Thoracic aorta (tissue), 2 donors: Measurements from ENCODE around the gene SENP1. TPM values are rescaled to one million over a fixed set of nuclear protein-coding genes. Genes with fewer than 3 reads are reported as not detected.

Source experiments
- ATAC-seq: fragments of 150-250 bp; one replicate; pipeline ENCODE4 v1.8.0; 2017; ENCODE audit warnings: low read depth; ENCODE audit not compliant: insufficient number of reproducible peaks, low FRiP score
- DNase-seq: peaks from one replicate; pipeline ENCODE4 v3.0.0-alpha.2; 2020; ENCODE audit warnings: low spot score
- H3K27ac ChIP-seq, 2 donors: fragments of 200-600 bp; sonication (generic); 1 replicate in 1 of 2; 2 replicates in 1 of 2; pipeline ENCODE4 v1.5.1; 2016; ENCODE audit warnings: mild to moderate bottlenecking in 2 of 2, moderate library complexity in 2 of 2
- H3K27me3 ChIP-seq: fragments of 200-600 bp; sonication (generic); replicated peaks from 2 replicates; pipeline ENCODE4 v1.6.0; 2016; ENCODE audit warnings: mild to moderate bottlenecking; ENCODE audit not compliant: insufficient read depth
- H3K36me3 ChIP-seq: fragments of 200-600 bp; sonication (generic); one replicate; pipeline ENCODE4 v1.5.1; 2016
- H3K4me1 ChIP-seq, 2 donors: fragments of 200-600 bp; sonication (generic); 1 replicate in 1 of 2; 2 replicates in 1 of 2; pipeline versions ENCODE4 v1.5.1 to v1.6.0; 2016; ENCODE audit warnings: low read depth in 2 of 2, mild to moderate bottlenecking in 1 of 2; ENCODE audit not compliant: control insufficient read depth in 1 of 2
- H3K4me3 ChIP-seq: fragments of 200-600 bp; sonication (generic); 2 replicates; pipeline ENCODE4 v1.5.1; 2016; ENCODE audit warnings: mild to moderate bottlenecking
- H3K9me3 ChIP-seq: fragments of 200-600 bp; sonication (generic); 2 replicates; pipeline ENCODE4 v1.5.1; 2016
- total RNA-seq, 2 donors: library from RNA; depleted of rRNA; stranded (reverse); fragments of >200 nt; gene quantifications; one replicate each; pipeline versions ENCODE4 v1.1.0 to v1.2.3, GENCODE V29; 2016
- TF ChIP-seq, protein P1 (sequence below): fragments of 200-600 bp; sonication (generic); IDR thresholded peaks from one replicate; pipeline ENCODE4 v1.5.1; 2019; ENCODE audit warnings: antibody characterized with exemption

The SENP1 gene
- total RNA-seq, 2 donors from 2014 or later: 23.2 to 24.6 TPM

DNA sequence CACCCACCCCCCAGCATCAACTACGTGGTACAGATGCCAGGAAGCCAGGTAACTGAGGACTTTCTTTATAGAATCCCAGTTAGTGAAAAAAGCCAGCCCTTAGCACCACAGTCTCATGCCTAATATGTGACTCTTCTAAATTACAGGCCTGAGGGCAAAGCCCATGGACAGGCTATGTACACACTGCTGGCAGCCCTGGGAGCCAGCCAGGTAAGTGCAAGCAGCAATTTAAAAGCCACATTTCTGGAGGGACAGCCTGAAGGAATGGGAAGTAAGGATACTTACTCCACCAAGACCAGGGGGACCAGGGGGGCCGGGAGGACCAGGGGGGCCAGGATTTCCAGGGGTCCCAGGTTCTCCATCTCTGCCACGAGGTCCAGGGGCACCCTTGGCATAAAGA lies 108.6 kb downstream of the SENP1 start:
- H3K4me3 ChIP-seq: no peak overlapping the region
- no peak overlapping the region for H3K27ac ChIP-seq
- ATAC-seq (no peak), DNase-seq (no peak)
- no peaks in the 10 kb centered on the region for H3K9me3 ChIP-seq
- no peaks in the 10 kb centered on the region for H3K27me3 ChIP-seq
- H3K4me1 ChIP-seq: peaks cover under 1 to 14% of the 10 kb centered on the region in 2 donors
- H3K36me3 ChIP-seq: no peaks in the 10 kb centered on the region
- TF ChIP-seq, protein P1, sequence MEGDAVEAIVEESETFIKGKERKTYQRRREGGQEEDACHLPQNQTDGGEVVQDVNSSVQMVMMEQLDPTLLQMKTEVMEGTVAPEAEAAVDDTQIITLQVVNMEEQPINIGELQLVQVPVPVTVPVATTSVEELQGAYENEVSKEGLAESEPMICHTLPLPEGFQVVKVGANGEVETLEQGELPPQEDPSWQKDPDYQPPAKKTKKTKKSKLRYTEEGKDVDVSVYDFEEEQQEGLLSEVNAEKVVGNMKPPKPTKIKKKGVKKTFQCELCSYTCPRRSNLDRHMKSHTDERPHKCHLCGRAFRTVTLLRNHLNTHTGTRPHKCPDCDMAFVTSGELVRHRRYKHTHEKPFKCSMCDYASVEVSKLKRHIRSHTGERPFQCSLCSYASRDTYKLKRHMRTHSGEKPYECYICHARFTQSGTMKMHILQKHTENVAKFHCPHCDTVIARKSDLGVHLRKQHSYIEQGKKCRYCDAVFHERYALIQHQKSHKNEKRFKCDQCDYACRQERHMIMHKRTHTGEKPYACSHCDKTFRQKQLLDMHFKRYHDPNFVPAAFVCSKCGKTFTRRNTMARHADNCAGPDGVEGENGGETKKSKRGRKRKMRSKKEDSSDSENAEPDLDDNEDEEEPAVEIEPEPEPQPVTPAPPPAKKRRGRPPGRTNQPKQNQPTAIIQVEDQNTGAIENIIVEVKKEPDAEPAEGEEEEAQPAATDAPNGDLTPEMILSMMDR: no peak

GRCh38 chr12:47995981-47996401 lies 109.9 kb downstream of the SENP1 start:
- Histone ChIP-seq H3K4me3 (no peak overlapping the region), H3K36me3 (no peaks in the 10 kb centered on the region), H3K9me3 (no peaks in the 10 kb centered on the region), H3K27me3 (no peaks in the 10 kb centered on the region), H3K27ac (no peak overlapping the region), H3K4me1 (peaks cover 0 to 3% of the 10 kb centered on the region in 2 donors)
- DNase-seq (no peak), ATAC-seq (no peak)
- TF ChIP-seq, protein P1: no peak

- Histone ChIP-seq H3K36me3 (no peaks in the 10 kb centered on the region), H3K4me3 (no peak overlapping the region), H3K9me3 (no peaks in the 10 kb centered on the region), H3K4me1 (no peaks in the 10 kb centered on the region), H3K27ac (no peak overlapping the region), H3K27me3 (no peaks in the 10 kb centered on the region)
- no peak for DNase-seq
- TF ChIP-seq, protein P1: no peak
- ATAC-seq: no peak
These were observed 112.4 kb downstream of the SENP1 start for GRCh38 chr12:47993491-47993890.

Other genes starting within 250 kb of the SENP1 start
- 10 to 100 TPM in 1 of 2 donors, 1 to 10 TPM in 1; 6.8 to 10.3 TPM for gene VDR, start 201.1 kb downstream of the SENP1 start, total RNA-seq
- 100 to 1,000 TPM in 1 of 2 donors, 10 to 100 TPM in 1; 48.1 to 149 TPM for gene TMEM106C, start 142.5 kb downstream of the SENP1 start, total RNA-seq
- gene COL2A1, start 101.6 kb downstream of the SENP1 start, total RNA-seq: under 1 TPM in 1 of 2 donors, not detected in 1; 0.14 TPM
- 10 to 100 TPM; 50.1 to 62.2 TPM for gene PFKM, start 13.3 kb upstream of the SENP1 start, total RNA-seq
- gene ASB8, start 51.4 kb upstream of the SENP1 start, total RNA-seq: 10 to 100 TPM; 20.7 to 45.3 TPM
- 1 to 10 TPM in 1 of 2 donors, under 1 TPM in 1; 0.81 to 5.6 TPM for gene CCDC184, start 77.6 kb upstream of the SENP1 start, total RNA-seq
- not detected for gene OR10AD1, start 97.2 kb upstream of the SENP1 start, total RNA-seq
- 10 to 100 TPM; 24.6 to 30.8 TPM for gene ZNF641, start 244.8 kb upstream of the SENP1 start, total RNA-seq